ENCODE measurements around the gene CADPS.

The CADPS gene

GRCh38 chr3:62644493-62644892, 230.7 kb downstream of the CADPS start:
- Histone ChIP-seq H3K9ac (ENCODE audit: low read length) (no peak overlapping the region), H3K9me3 (ENCODE audit: low read length) (no peaks in the 10 kb centered on the region), H3K9me2 (ENCODE audit: low read depth, low read length) (no peaks in the 10 kb centered on the region), H2AFZ (ENCODE audit: low read length) (no peak overlapping the region), H3F3A (ENCODE audit: insufficient read depth, low read length) (no peaks in the 10 kb centered on the region), H3K4me1 (ENCODE audit: insufficient read depth, low read length, severe bottlenecking) (no peaks in the 10 kb centered on the region), H3K27me3 (ENCODE audit: insufficient read depth, low read length) (no peaks in the 10 kb centered on the region), H3K36me3 (ENCODE audit: insufficient read depth, low read length) (no peaks in the 10 kb centered on the region), H4K20me1 (ENCODE audit: insufficient read depth, low read length) (no peaks in the 10 kb centered on the region), H3K79me2 (ENCODE audit: insufficient read depth, low read length) (no peaks in the 10 kb centered on the region), H3K4me3 (ENCODE audit: low read depth, low read length, poor library complexity, severe bottlenecking) (no peak overlapping the region), H3K4me2 (ENCODE audit: low read length) (no peak overlapping the region), H3K27ac (ENCODE audit: low read depth, low read length, poor library complexity, severe bottlenecking) (no peak overlapping the region)
- TF ChIP-seq EZH2 (IDR thresholded peaks at IDR 0.05; ENCODE audit: borderline replicate concordance, low read length) (no peak), CTCF (IDR thresholded peaks at IDR 0.05; ENCODE audit: low read length) (no peak)

GRCh38 chr3:62638316-62638715, 236.9 kb downstream of the CADPS start:
- TF ChIP-seq CTCF (IDR thresholded peaks at IDR 0.05; ENCODE audit: low read length) (no peak), EZH2 (IDR thresholded peaks at IDR 0.05; ENCODE audit: borderline replicate concordance, low read length) (no peak)
- Histone ChIP-seq H2AFZ (ENCODE audit: low read length) (no peak overlapping the region), H3K9me3 (ENCODE audit: low read length) (no peaks in the 10 kb centered on the region), H3K27ac (ENCODE audit: low read depth, low read length, poor library complexity, severe bottlenecking) (no peak overlapping the region), H3K4me1 (ENCODE audit: insufficient read depth, low read length, severe bottlenecking) (no peaks in the 10 kb centered on the region), H3K36me3 (ENCODE audit: insufficient read depth, low read length) (no peaks in the 10 kb centered on the region), H3K4me3 (ENCODE audit: low read depth, low read length, poor library complexity, severe bottlenecking) (no peak overlapping the region), H3F3A (ENCODE audit: insufficient read depth, low read length) (no peaks in the 10 kb centered on the region), H3K9ac (ENCODE audit: low read length) (no peak overlapping the region), H4K20me1 (ENCODE audit: insufficient read depth, low read length) (no peaks in the 10 kb centered on the region), H3K9me2 (ENCODE audit: low read depth, low read length) (no peaks in the 10 kb centered on the region), H3K4me2 (ENCODE audit: low read length) (no peak overlapping the region), H3K27me3 (ENCODE audit: insufficient read depth, low read length) (no peaks in the 10 kb centered on the region), H3K79me2 (ENCODE audit: insufficient read depth, low read length) (no peaks in the 10 kb centered on the region)

- no peaks in the 10 kb centered on the region for H3K9me3 ChIP-seq (ENCODE audit: low read length)
- no peak overlapping the region for H3K4me2 ChIP-seq (ENCODE audit: low read length)
- no peak for TF ChIP-seq CTCF (IDR thresholded peaks at IDR 0.05; ENCODE audit: low read length)
- TF ChIP-seq EZH2 (IDR thresholded peaks at IDR 0.05; ENCODE audit: borderline replicate concordance, low read length), result no peak
- H3F3A ChIP-seq (ENCODE audit: insufficient read depth, low read length), result no peaks in the 10 kb centered on the region
- H4K20me1 ChIP-seq (ENCODE audit: insufficient read depth, low read length), result no peaks in the 10 kb centered on the region
- no peaks in the 10 kb centered on the region for H3K79me2 ChIP-seq (ENCODE audit: insufficient read depth, low read length)
- no peak overlapping the region for H3K9ac ChIP-seq (ENCODE audit: low read length)
- H3K27me3 ChIP-seq (ENCODE audit: insufficient read depth, low read length), result no peaks in the 10 kb centered on the region
- no peaks in the 10 kb centered on the region for H3K9me2 ChIP-seq (ENCODE audit: low read depth, low read length)
- no peak overlapping the region for H3K27ac ChIP-seq (ENCODE audit: low read depth, low read length, poor library complexity, severe bottlenecking)
- no peak overlapping the region for H2AFZ ChIP-seq (ENCODE audit: low read length)
- H3K36me3 ChIP-seq (ENCODE audit: insufficient read depth, low read length), result no peaks in the 10 kb centered on the region
- no peak overlapping the region for H3K4me3 ChIP-seq (ENCODE audit: low read depth, low read length, poor library complexity, severe bottlenecking)
- H3K4me1 ChIP-seq (ENCODE audit: insufficient read depth, low read length, severe bottlenecking), result no peaks in the 10 kb centered on the region
Observed at GRCh38 chr3:62636235-62636826, 238.9 kb downstream of the CADPS start.

Measured in OCI-LY1 (cell line).